HG03095 (cell line): ENCODE results near the gene EMILIN2.

Experiments
- ATAC-seq: cut with Tn5 transposase; IDR thresholded peaks from one replicate; pipeline ENCODE4 v1.9.1; 2021; ENCODE audit warnings: moderate library complexity; ENCODE audit not compliant: unreplicated experiment

EMILIN2 gene

DNA sequence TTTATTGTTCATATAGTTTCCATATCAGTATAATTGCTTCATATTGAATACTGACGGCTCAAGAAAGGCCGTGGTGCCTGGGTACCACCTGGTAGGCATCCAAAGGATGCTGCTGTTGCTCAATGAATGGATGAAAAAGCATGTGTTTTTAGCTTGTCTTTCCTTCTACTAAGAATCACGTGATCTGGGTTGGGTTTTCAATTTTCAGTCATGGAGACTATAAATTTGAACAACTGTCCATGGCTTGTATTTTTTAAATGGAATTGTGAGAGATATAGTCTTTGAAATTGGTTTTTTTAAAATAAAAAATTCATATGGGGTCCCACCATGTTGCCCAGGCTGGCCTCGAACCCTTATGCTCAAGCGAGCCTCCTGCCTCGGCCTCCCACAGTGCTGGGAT lies 25.3 kb downstream of the EMILIN2 start:
- no peak for ATAC-seq

DNA sequence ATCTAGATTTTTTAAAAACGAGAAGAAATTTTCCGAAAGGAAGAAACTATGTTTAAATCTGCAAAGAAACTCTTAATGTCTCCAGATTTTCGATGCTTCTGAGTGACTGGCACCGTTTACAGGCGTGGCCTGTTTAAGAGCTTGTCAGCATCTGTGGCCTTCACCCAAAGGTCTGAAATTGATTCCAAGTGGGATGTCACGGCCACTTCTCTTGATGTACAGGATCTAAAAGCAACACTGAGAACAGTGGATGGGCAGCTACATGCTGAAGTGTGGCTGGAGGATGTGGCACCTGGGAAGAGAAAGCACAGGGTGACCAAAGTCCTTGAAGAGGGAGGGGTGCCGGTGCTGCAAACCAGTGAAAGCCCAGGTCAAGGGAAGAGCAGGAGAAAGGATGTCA lies 28.0 kb downstream of the EMILIN2 start:
- no peak for ATAC-seq

- no peak for ATAC-seq
Observed at GRCh38 chr18:2878656-2879330, 32.0 kb downstream of the EMILIN2 start.

DNA sequence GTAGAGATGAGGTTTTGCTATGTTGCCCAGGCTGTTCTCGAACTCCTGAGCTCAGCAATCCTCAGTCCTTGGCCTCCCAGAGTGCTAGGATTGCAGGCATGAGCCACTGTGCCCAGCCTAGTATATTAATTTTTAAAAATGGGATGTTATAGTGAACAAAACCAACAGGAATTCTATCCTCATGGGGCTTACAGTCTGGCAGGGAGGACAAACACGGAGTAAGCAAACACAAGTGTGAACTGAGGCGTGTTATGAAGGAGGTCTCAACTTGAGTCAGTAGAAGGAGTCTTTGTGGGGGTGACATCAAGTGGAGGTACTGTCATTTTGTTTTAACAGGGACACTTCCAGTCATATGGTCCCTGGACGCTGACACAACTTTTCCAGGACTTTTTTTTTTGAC lies 33.1 kb downstream of the EMILIN2 start:
- ATAC-seq = no peak

- no peak for ATAC-seq
Observed at GRCh38 chr18:2880473-2880872, 33.7 kb downstream of the EMILIN2 start.

GRCh38 chr18:2881088-2881839 lies 34.5 kb downstream of the EMILIN2 start:
- ATAC-seq = no peak

DNA sequence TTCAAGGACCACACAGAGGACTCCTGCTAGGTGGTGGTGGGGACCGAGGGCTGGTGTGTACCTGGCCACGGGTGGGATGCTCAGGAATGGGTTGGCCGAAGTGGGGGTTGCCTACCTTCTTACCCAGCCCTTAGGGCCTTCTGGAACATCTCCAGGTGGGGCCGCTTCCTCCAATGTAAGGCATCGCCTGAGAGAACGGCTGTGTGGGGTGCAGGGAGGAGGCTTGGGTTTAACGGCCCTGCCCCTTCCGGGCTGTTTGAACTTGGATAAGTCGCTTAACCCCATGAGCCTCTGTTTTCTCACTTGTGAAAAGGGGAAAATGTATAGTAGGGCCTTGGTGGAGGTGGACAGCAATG lies 35.0 kb downstream of the EMILIN2 start:
- no peak for ATAC-seq

GRCh38 chr18:2882201-2882600 lies 35.4 kb downstream of the EMILIN2 start:
- no peak for ATAC-seq

GRCh38 chr18:2883076-2883735 lies 36.4 kb downstream of the EMILIN2 start:
- ATAC-seq = no peak

- no peak for ATAC-seq
Observed at GRCh38 chr18:2884706-2885285, 38.0 kb downstream of the EMILIN2 start.

GRCh38 chr18:2887470-2887869 lies 40.7 kb downstream of the EMILIN2 start:
- ATAC-seq = no peak

GRCh38 chr18:2889761-2890192 lies 43.0 kb downstream of the EMILIN2 start:
- no peak for ATAC-seq

DNA sequence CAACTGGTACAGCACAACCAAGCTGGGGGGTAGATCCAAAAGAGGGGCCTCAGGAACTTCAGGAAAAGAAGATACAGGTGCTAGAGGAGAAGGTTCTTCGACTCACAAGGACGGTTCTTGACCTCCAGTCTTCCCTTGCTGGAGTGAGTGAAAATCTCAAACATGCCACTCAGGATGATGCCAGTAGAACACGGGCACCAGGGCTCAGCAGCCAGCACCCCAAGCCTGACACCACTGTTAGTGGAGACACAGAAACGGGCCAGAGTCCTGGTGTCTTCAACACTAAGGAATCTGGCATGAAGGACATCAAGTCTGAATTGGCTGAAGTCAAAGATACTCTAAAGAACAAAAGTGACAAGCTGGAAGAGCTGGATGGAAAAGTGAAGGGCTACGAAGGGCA lies 43.8 kb downstream of the EMILIN2 start:
- no peak for ATAC-seq

GRCh38 chr18:2891526-2892431 lies 45.0 kb downstream of the EMILIN2 start:
- no peak for ATAC-seq

GRCh38 chr18:2893056-2893455 lies 46.2 kb downstream of the EMILIN2 start:
- no peak for ATAC-seq

DNA sequence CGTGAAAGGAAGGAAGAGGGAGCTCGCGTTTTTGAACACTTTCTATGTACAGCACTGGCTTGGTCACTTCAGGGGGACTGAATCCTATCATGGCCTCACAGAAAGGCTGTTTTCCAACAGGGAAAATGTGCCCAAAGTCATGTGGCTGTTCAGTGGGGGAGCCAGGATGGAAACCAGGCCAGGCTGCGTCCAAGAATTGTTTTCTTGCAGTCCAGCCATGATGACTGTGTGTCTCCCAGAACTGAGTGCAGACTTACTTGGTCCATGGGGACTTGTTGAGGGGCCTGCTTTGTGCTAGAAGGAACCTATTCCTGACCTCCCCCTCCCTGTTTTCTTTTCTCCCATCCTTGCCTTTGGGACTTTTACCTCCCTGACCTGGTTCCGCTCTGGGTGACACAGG lies 46.9 kb downstream of the EMILIN2 start:
- no peak for ATAC-seq

DNA sequence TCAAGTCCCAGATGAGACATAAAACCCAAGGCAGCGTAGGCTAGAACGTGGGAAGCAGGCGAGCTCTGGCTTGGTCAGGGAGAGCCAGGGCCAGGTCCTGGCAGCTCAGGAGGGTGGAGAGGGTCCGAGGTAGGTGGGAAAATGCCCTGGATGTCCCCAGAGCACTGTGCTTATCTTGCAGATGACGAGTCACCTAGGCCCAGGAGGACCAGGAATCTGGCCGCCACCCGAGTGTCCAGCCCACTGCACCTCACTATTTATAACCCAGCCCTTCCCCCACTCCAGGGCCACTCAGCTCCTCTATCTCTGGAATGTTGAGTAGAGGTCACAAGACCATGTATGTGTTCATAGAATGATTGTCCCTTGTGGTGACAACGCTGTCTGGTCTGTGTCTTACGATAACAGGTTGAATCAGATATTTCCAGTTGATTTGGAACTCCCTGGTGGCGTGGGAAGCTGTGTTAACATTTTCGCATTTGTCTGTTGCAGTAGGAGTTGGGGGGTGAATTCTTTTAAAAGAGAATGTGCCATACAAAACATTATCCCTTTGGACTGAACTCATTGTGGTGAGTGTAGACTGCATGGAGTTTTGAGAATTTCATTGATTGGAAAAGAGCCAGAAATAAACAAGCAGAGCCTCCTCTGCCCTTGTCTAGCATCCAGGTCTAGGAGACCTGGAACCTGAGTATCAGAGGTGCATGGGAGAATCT lies 47.5 kb downstream of the EMILIN2 start:
- no peak for ATAC-seq

- ATAC-seq = no peak
Observed at GRCh38 chr18:2894841-2895370, 48.1 kb downstream of the EMILIN2 start.

DNA sequence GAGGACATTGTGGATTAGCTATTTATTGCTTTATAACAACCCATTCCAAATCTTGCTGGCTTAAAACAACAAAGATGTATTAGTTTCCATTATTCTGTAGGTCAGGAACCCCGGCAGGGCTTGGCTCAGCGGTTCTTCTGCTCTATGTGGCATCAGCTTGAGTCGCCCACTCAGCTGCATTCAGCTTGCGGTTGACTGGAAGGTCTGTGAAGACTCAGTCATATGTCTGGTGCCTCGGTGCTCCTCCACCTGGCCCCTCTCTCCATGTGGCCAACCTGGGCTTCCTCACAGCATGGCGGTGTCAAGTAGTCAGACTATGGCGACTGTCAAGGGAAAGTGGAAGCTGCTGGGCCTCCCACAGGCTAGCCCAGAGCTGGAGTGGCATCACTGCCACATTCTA lies 48.6 kb downstream of the EMILIN2 start:
- no peak for ATAC-seq

DNA sequence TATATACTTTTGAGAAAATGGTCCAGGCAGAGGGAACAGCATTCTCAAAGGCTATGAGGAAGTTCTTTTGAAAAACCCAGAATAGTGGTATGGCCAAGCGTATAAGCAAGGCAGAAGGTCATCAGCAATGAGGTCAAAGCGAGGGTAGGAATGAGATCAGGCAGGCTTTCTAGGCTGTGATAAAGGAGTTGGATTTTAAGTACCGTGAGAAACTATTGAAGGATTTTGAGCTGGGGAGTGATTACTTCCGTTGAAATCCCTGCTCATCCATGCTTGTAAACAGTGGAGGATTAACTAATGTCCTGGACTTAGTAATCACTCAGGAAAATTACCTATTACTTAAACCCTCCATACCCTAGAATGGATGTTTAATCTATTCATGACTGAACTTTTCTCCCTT lies 50.2 kb downstream of the EMILIN2 start:
- ATAC-seq = no peak
